ENCODE results near the gene WDR38. TPM values are rescaled to one million over a fixed set of nuclear protein-coding genes. Genes with fewer than 3 reads are reported as not detected.

The WDR38 gene
- total and polyA plus RNA-seq, 4 donors: not detected

- no peak for DNase-seq (ENCODE audit: low spot score)
- TF ChIP-seq FOXA2 (IDR thresholded peaks at IDR 0.05): no peak
- no peak for TF ChIP-seq JUND (IDR thresholded peaks at IDR 0.05)
- TF ChIP-seq MAX (IDR thresholded peaks at IDR 0.05): no peak
- TF ChIP-seq REST (IDR thresholded peaks at IDR 0.05): no peak
- TF ChIP-seq HNF4A (conservative IDR thresholded peaks at IDR 0.05): no peak
- no peak for TF ChIP-seq RXRA (IDR thresholded peaks at IDR 0.05)
- no peak for TF ChIP-seq NR2F2 (IDR thresholded peaks at IDR 0.05)
- TF ChIP-seq ATF3 (IDR thresholded peaks at IDR 0.05): no peak
Observed at GRCh38 chr9:124877021-124877782, 23.9 kb downstream of the WDR38 start.

GRCh38 chr9:124878021-124878420 is 24.8 kb downstream of the WDR38 start:
- Histone ChIP-seq H3K9ac (ENCODE audit: low read depth in 1 of 2, low read length in 2 of 2) (no peak overlapping the region), H3K9me3 (ENCODE audit: control insufficient read depth in 4 of 4, low read length in 3 of 4) (no peaks in the 10 kb centered on the region), H3K4me1 (ENCODE audit: control insufficient read depth in 4 of 4, insufficient read depth in 4 of 4, low read length in 3 of 4) (peaks cover 1 to 9% (median 6%) of the 10 kb centered on the region in 4 donors), H3K36me3 (ENCODE audit: control insufficient read depth in 4 of 4, insufficient read depth in 3 of 4, low read depth in 1 of 4, low read length in 3 of 4) (peaks cover 19 to 83% (median 39%) of the 10 kb centered on the region in 4 donors), H3K27me3 (ENCODE audit: control insufficient read depth in 4 of 4, insufficient read depth in 4 of 4, low read length in 3 of 4) (no peaks in the 10 kb centered on the region), H3K4me3 (ENCODE audit: low read depth in 1 of 3, low read length in 3 of 3) (no peak overlapping the region), H3K27ac (ENCODE audit: low read depth in 1 of 2, low read length in 2 of 2) (no peak overlapping the region)
- no peak for TF ChIP-seq JUND (IDR thresholded peaks at IDR 0.05)
- TF ChIP-seq ZBTB33 (IDR thresholded peaks at IDR 0.05): no peak
- no peak for TF ChIP-seq HNF4A (conservative IDR thresholded peaks at IDR 0.05)
- no peak for TF ChIP-seq GABPA (IDR thresholded peaks at IDR 0.05 in 1 of 2, conservative IDR thresholded peaks at IDR 0.05 in 1 of 2)
- no peak for TF ChIP-seq TAF1 (conservative IDR thresholded peaks at IDR 0.05)
- no peak for TF ChIP-seq SP1 (IDR thresholded peaks at IDR 0.05)
- TF ChIP-seq ATF3 (IDR thresholded peaks at IDR 0.05): no peak
- no peak for TF ChIP-seq FOXA1 (IDR thresholded peaks at IDR 0.05)
- no peak for TF ChIP-seq YY1 (IDR thresholded peaks at IDR 0.05)
- TF ChIP-seq MAX (IDR thresholded peaks at IDR 0.05): no peak
- TF ChIP-seq RAD21 (IDR thresholded peaks at IDR 0.05): no peak
- TF ChIP-seq REST (IDR thresholded peaks at IDR 0.05): no peak
- no peak for TF ChIP-seq RXRA (IDR thresholded peaks at IDR 0.05)
- TF ChIP-seq CTCF (IDR thresholded peaks at IDR 0.05; ENCODE audit: low read depth, low read length, missing input control): no peak
- no peak for TF ChIP-seq HNF4G (IDR thresholded peaks at IDR 0.05)
- TF ChIP-seq NR2F2 (IDR thresholded peaks at IDR 0.05): no peak
- no peak for TF ChIP-seq FOXA2 (IDR thresholded peaks at IDR 0.05)
- no peak for TF ChIP-seq EGR1 (IDR thresholded peaks at IDR 0.05; ENCODE audit: low read depth in 2 of 2)
- 91% methylated on average over 1 of the region's 1 CpG for WGBS
- no peak for DNase-seq (ENCODE audit: low spot score)

More at GRCh38 chr9:124877021-124877782, 23.9 kb downstream of the WDR38 start:
- WGBS: 90% methylated on average over 14 of the region's 14 CpGs
- no peaks in the 10 kb centered on the region for H3K9me3 ChIP-seq (ENCODE audit: control insufficient read depth in 4 of 4, low read length in 3 of 4)
- H3K27me3 ChIP-seq (ENCODE audit: control insufficient read depth in 4 of 4, insufficient read depth in 4 of 4, low read length in 3 of 4): no peaks in the 10 kb centered on the region
- H3K9ac ChIP-seq (ENCODE audit: low read depth in 1 of 2, low read length in 2 of 2): no peak overlapping the region
- H3K36me3 ChIP-seq (ENCODE audit: control insufficient read depth in 4 of 4, insufficient read depth in 3 of 4, low read depth in 1 of 4, low read length in 3 of 4): peaks cover 16 to 78% (median 39%) of the 10 kb centered on the region in 4 donors
- no peak overlapping the region for H3K4me3 ChIP-seq (ENCODE audit: low read depth in 1 of 3, low read length in 3 of 3)
- no peak overlapping the region for H3K27ac ChIP-seq (ENCODE audit: low read depth in 1 of 2, low read length in 2 of 2)
- H3K4me1 ChIP-seq (ENCODE audit: control insufficient read depth in 4 of 4, insufficient read depth in 4 of 4, low read length in 3 of 4): peaks cover 4 to 9% (median 6%) of the 10 kb centered on the region in 4 donors

Data from liver (tissue), 9 donors.